ENCODE data around the gene KAZN.

The KAZN gene

DNA sequence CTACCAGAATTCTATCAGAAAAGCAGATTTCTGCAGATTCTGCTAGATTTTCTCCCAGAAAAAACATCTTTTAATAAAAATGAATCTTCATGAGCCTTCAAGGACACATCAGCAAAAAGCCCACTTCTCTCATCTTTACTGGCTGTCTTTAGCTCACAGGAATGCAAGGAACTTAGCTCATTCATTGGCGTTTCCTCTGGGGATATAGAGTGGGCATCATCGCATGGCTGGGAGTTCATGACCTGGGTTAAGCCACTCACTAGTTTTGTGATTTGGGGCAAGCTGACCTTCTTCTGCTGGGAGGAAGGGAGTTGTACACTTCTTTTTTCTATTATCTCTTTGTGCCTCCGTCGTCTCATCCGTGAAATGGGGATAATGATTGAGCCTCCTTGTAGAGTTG, 149.7 kb downstream of the KAZN start:
- no peak for DNase-seq

DNA sequence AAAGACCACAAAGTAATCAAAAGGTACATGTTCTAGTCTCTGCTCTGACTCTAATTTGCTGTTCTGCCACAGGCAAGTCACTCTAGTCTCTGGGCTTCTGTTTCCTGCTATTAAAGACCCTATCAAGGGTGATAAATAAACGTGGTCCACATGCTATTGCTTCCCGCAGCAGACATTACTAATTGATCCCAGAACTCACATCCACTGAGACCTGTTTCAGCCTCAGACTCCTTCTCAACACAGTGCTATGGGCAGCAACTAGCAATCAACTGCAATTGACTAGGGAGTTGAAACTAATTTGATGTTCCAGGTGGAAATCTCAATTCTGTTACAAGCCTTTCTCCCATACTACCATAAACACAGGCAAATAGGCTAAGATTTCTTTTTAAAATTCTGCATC, 150.5 kb downstream of the KAZN start:
- no peak for DNase-seq

DNA sequence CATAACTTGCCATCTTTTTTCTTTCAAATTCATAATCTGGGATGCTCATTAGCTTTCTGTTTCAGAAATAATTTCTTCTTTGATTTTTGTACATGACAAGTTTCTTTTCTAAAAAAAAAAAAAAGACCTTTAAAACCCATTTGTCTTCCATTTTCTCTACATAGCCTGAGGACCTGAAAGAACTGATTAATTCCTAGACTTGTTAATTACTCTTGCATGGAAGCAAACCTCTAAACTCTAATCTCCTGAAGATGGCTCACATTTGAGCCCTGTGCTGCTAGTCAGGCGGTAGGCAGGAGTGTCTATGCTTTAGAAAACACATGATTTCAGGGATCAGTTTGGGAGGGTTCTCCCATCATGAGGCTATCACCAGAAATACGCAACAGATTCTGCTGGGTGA, 152.0 kb downstream of the KAZN start:
- no peak for DNase-seq

DNA sequence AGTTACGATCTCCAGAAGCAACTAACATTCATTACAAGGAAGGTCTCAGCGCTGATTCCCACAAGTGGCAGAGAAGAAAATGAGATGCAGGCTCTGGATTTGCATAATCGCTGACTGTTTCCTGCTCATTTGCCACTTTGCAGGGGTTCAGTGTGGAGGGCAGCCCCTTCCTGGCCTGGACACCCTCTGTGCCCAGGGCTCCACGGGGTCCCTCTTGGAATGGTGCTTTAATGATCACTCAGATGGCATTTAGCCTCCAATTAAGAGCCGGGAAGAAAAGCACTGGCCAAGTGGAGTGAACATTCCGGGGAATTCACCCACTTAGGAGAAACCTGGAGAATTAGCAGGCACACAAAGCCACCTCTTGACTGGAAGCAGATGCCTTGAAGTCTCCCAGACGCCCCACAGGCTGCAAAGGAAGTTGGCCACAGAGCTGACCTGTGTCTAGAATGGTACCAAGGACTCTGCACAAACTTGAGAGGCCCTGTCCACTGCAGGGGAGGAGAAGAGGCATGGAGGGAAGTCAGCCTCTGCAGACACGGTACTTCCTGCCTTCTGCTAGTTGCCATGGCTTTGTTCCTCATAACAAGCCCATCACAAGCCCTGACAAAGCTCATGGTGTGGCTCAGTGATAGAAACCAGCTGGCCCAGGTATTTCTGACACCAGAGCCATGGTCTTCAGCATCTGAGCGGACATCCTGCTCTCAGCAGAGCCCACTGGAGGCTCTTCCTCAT, 157.2 kb downstream of the KAZN start:
- DNase-seq: no peak

DNA sequence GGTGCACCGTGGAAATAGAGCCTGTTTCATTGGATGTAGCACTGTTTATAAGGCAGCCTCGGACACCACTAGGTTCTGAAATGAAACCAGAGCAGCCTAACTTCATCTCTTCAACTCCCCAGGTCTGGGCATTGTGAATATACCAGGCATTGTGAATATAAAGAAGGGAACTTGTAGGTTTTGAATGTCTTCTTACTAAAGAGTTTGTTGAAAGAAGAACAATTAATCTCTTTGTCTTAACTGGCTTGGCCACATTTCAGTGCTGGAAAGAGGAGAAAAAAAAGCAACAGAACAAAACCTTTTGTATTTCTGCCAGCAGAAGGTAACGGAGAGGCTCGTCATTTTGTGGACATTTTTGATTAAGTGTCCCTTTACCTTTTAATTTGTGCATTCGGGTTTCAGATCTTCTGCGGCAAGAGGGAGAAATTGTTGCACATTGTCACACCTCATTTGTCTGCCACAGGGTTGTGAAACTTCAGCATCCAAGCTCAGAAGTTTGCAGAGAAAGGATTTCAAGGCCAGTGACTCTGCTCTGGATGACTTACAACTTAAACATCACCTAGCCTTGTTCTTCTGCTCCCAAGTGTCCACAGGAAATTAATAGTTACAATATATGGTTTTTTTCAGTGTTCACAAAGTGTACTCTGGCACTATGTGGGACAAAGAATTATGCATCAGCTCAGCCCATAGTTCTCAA, 158.3 kb downstream of the KAZN start:
- DNase-seq: no peak

DNA sequence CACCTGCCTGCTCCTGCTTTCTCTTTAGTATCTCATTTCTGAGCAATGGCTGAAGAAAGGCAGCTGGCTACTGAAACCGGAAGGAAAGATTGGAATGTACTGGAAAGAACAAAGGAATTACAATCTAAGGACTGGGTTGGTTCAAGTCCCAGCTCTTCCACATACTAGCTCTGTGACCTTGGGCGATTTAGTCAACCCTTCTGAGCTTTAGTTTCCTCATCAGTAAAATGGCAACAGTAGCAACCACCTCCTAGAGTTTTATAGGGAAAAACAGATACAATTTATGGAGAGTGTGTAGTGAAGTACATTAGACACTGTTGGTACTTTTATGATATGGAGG, 158.8 kb downstream of the KAZN start:
- DNase-seq: no peak

DNA sequence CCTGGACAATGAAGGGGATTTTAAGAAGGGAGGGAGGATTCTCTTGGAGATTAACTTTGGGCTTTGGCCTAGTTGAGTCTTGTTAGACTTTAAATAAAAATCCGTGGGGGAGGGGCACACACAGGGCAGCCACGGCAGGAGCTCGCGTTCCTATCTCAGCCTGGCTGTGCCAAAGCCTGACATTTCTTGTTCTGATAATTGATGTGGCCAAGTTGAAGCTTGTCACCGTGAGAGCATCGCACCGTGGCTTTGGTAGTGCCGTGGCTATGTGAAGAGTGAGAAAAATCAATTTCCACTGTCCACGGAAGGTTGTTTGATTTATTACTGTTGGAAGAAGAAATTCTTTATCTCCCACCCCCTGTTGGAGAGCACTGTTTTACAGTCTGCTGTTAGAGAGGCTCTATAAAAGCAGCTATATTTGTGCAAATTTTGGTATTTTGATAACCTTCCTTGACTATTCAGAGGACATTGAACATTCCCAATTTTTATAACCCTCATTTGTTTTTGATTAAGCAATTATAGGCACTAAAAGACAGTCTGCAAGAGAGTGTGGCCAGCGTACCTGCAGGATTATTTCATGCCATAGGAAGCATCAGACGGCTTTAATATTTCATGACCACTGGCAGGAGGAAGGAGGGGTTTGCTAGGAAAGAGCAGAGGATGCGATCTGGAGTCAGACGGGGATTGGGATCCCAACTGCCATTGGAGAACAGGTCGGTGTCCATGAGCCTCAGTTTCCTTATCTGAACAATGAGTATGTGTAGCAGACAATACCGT, 160.7 kb downstream of the KAZN start:
- DNase-seq: no peak

DNA sequence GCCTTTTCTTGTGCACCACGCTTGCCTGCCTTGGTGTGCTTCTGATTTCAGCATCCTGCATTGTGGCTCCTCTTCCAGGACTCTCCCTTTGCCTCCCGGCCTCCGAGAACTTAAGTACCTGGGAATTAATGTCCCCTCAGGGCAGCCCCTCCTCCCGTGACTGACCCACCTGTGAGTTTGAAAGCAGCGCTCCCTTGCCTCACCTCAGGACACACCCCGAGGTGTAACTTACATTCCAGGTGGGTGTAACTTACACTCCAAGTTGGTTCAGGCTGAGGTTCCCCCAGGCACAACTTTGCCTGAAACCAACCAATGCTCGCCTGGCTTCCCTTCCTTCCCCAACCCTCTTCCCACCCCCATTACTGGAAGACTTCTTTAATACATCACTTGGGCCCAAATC, 161.4 kb downstream of the KAZN start:
- DNase-seq: no peak

DNA sequence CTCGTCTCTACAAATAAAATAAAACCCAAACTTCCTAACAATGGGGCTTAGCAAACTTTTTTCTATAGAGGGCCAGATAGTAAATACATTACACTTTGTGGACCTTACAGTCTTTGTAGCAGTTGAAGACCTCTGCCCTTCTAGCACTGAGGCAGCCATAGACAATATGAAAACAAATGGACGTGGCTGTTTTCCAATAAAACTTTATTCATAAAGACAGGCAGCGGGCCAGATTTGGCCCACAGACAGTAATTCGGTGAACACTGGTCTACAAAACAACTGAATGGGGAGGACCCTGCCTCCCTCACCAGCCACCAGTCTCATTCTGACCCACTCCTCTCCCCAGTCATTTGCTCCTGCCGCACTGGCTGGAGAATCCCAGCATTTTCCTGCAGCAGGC, 162.3 kb downstream of the KAZN start:
- DNase-seq: no peak

DNA sequence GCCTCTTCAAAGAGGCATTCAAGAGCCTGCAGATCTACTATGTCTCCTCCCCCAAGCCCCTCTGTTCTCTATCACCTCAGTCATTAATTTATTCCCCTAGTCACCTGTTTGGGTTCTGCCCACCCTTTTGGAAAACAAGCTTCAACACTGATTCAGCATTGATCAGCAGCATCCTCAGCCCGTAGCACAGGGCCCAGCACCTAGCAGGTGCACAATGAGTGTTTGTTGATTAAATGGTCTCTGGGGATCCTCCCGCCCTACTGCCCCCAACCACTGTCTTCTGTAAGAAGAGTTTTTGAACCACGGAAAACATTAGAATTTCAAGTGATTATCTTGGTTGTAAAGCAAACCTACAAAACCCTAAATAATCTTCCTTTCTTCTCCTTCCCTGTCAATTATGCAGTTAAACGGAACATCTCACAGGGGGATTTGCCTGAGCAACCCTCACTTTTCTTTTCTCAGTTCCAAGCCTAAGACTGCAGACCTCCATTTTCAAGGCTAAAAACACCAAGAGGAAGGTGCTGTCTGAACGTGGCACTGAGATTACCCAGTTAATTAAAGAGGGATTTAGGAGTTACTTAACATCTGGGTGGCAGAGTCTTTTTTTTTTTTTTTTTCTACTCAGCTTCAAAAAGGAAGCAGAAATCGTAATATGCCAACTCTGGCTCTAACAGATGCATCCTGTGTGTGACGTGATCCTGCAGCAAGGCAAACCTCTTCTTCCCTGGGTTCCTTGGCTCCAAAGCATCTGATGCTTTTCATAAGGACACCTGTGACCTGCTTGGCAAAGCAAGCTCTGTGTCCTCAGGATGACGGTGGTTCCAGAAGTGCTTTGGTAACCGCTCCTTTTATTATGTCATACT, 163.0 kb downstream of the KAZN start:
- DNase-seq: no peak

DNA sequence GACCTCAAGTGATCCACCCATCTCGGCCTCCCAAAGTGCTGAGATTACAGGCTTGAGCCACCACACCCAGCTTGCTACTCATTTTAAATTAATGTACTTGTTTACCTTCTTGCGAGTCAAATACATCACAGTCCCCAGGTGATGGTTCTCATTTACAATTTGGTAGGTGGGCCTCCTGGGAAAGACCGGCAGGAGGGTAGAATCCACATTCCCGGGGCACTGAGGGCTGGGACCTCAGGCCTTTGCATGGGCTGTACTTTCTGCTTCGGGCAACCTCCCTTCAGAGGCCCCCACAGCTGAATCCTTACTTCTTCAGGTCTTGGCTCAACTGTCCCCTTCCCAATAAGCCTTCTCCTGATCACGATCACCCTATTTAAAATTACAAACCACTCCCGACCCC, 165.5 kb downstream of the KAZN start:
- DNase-seq: no peak

DNA sequence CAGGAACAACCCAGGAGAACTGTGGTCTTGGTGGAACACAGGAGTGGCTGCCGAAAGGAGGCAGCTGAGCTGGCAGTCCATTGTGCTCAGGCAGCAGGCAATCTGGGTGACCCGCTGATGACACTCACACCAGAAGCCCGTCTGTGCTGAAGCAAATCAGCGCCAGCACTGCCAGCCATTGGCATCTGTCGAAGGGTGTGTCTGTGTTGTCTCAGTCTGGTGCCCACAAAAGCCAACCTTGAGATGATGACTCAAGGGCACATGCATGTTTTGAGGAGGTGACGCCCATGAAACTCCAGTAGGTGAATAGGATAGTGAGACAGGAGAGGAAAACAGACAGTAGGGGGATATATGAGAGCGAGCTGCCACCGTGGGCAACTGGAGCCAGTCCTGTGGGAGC, 167.3 kb downstream of the KAZN start:
- no peak for DNase-seq

DNA sequence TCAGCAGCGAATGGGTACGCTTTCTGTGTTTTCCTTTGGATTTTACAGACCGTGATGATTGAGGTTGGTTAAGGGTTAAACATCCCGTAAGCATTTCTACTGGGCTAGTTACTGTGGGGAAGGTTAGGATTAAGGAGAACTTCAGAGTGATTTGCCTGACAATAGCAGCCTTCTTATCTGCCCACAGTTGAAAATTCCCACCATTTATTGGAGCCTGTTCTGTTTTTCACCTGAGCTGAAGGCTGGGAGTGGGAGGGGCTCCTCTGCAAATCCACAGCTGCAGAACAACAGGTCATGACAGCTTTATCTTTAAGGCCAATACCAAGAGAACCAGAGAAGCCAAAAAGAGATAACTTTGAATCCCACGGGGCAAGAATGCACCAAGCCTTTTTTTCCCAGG, 168.6 kb downstream of the KAZN start:
- DNase-seq: no peak

DNA sequence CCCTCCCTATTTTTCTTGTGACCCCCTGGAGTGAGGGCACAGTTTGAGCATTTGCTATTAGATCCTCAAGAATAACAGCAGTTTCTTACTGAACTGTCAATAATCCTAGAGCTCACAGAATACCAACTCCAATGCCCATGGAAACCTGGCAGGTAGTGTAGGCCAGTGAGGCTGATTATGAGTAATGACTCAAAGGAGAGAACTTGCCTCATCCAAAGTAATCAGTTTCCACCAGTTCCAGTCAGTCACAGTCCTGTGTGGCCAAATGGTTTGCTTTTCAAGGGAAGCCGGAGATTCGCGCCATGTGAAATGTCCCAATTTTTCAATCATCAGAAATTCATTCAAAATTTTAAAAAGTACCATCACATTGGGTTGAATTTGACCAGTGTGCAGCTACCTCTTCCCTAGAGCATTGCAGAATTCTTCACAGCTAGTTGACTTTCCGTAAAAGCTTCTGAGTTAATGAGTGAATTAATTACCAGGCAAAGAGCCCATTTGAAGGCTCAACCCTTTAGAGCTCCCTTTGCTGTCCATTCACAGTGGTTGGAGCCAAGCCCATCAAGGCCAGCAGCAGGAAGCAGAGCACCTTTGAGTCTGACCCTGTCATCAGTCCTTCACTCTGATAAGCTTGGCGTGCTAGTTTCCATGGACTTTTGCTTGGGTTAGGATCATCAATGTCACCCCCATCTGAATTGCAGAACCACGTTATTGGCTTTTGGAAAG, 170.3 kb downstream of the KAZN start:
- no peak for DNase-seq

DNA sequence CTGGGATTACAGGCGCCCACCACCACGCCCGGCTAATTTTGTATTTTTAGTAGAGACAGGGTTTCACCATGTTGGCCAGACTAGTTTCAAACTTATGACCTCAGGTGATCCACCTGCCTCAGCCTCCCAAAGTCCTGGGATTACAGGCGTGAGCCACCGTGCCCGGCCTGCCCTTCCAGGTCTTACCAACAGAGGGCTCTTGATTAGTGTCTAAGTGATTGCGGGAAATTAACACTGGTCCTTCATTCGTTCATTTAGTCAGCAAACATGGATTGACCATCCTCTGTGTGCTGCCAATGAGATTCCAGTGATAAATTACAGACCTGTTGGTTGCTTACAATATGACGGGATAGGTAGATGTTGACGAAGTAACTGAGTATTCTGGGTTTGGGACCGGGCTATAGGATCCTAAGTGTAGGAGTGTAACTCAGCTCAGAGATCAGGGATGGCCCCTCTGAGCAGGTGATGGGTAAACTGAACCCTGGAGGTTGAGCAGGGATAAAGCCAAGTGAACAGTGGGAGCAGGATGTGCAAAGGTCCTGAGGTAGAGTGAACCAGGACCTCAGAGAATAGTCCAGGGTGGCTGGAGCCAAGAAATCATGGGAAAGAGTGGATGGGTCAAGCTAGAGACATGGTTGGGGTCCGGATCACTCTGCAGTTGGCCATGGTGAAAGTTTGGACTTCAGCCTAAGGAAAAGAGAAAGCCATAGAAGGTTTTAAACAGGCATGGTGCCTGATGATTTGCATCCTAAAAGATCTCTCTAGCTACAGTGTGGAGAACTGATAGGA, 171.2 kb downstream of the KAZN start:
- DNase-seq: no peak

DNA sequence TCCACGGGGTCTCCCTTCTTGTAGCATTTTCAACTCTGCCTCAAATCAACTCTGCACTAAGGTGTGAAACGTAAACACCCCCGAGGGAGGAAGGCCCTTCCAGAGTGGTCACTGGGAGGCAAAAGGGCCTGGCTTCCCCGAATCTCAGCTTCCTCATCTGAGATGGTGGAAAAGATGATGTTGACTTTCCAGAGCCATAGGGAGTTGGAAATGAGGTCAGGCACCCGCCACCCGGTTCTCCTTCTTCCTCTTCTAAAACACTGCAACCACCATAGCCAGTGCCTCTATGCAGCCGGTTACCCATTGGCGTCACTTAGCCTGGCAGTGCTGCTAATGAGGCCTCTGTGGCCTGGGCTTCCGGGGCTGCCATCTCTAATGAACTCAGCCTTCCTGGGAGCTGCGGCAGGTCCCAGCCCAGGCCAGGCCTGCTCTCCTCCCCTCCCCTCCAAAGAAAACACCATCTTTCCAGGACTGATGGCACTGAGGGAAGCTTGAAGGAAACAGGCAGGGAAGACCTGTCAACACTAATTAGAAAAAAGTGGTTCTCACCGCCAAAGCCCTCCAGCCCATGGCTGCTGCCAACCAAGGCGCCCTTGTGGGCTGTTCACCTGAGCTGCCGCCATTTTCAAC, 175.0 kb downstream of the KAZN start:
- no peak for DNase-seq

DNA sequence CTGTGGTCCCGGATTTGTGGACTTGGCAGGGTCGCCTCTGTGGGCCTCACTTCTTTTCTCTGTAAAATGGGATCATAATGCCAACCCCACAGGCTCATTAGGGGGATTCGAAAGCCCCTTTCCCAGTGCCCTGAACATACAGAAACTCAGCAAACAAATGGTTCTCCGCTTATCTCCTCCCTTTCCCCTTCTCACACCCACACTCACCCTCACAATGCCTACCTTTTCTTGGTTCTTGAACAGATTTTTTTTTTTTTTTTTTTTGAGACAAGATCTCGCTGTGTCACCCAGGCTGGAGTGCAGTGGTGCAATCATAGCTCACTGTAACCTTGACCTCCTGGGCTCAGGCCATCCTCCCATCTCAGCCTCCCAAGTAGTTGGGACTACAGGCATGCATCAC, 175.7 kb downstream of the KAZN start:
- DNase-seq: no peak

DNA sequence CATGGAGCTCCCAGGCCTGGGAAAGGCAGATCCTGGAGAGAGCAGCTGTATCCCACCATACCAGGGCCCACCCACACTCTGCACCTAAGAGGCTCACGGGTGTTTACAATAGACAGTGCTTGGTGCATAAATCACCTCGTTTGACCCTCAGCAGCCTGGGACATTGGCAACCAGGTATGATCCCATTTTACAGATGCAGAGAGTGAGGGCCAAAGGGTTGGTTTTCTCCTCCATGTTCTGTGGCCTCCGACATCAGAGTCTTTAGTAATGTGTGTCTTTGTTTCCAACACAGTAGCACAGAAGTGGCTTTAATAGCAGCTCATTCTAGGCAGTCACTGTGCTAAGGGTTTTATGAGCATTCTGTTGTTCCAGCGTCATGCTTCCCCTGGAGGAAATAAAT, 176.5 kb downstream of the KAZN start:
- no peak for DNase-seq

DNA sequence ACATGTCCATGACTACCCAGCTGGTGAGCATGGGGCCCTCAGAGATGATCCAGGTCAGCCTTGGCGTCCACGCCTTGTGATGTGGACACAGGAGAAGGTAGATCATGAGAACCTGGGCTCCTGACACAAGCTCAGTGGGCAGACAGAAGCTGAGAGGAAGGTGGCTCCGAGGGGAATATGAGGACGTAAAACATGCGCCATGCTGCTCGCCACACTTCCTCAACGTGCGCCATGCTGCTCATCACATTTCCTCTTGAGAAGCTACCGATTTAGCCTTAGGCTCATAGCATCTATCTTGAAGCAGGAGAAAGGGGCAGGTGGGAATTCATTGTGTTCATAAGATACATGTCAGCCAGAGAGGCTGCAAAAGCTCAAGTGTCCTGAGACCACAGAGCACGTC, 176.9 kb downstream of the KAZN start:
- DNase-seq: no peak

DNA sequence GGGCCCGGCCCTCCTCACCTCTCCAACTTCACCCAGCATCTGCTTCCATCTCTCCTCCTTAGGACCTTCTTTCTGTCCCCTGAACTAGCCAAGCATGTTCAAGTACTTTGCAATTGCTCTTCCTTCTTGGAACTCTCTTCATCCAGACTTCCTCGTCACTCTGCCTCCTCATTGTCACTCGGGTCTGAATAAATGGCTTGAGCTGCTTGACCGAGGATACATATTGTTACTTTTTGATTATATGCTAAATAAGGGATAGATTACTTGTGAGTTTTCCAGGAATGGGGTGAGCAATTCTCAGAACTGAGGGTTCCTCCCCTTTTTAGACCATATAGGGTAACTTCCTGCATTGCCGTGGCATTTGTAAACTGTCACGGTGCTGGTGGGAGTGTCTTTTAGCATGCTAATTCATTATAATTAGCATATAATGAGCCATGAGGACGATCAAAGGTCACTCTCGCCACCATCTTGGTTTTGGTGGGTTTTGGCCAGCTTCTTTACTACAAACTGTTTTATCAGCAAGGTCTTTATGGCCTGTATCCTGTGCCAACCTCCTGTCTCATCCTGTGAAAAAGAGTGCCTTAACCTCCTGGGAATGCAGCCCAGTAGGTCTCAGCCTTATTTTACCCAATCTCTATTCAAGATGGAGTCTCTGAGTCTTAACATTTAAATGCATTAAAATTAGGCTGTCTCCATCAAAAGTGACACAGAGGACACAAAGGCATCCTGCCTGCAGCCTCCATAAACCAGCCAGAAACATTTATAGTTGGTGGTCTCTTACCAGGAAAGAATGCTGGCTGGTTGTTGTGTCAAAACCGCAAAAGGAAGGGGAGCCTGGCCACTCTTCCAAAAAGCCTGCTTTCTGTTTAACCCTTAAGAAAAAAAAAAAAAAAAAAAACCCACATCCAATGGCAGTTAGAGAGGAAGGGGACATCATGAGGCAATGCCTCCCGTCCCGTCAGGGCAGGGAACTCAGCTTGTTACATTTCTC, 179.3 kb downstream of the KAZN start:
- no peak for DNase-seq
